Progenitor cell of endocrine pancreas (in vitro differentiated cells): ENCODE measurements around the gene PRR15L. TPM values are rescaled to one million over a fixed set of nuclear protein-coding genes. Genes with fewer than 3 reads are reported as not detected.

Source experiments
- DNase-seq: peaks from one replicate; pipeline ENCODE4 v3.0.0; 2021; ENCODE audit warnings: low spot score; ENCODE audit not compliant: unreplicated experiment
- H3K27ac Mint-ChIP-seq: 2 replicates; pipeline ENCODE4 v1.8.0; 2021; ENCODE audit warnings: mild to moderate bottlenecking, moderate library complexity, mixed read lengths
- H3K27me3 Mint-ChIP-seq: 2 replicates; pipeline ENCODE4 v1.8.0; 2021; ENCODE audit warnings: mixed read lengths
- H3K36me3 Mint-ChIP-seq: 2 replicates; pipeline ENCODE4 v1.8.0; 2022; ENCODE audit warnings: mixed read lengths; ENCODE audit not compliant: insufficient read depth
- H3K4me1 Mint-ChIP-seq: 2 replicates; pipeline ENCODE4 v1.8.0; 2021; ENCODE audit warnings: low read depth, mixed read lengths
- H3K4me3 Mint-ChIP-seq: 2 replicates; pipeline ENCODE4 v1.8.0; 2021; ENCODE audit warnings: low read depth, mild to moderate bottlenecking, moderate library complexity, mixed read lengths
- H3K9me3 Mint-ChIP-seq: 2 replicates; pipeline ENCODE4 v1.8.0; 2021; ENCODE audit warnings: low read depth, mixed read lengths
- CTCF ChIP-seq: fragments of 200-600 bp; sonication (generic); IDR thresholded peaks from one replicate; pipeline ENCODE4 v1.5.0; 2021; ENCODE audit warnings: antibody characterized with exemption, mild to moderate bottlenecking; ENCODE audit not compliant: unreplicated experiment
- total RNA-seq: library from RNA; stranded (reverse); gene quantifications from 2 replicates; pipeline ENCODE4 v1.2.1, GENCODE V29; 2021

PRR15L gene
- total RNA-seq, 1 donor from 2014 or later, result 36.1 TPM

- no peak for TF ChIP-seq CTCF
- peaks cover 9% of the 10 kb centered on the region for H3K36me3 Mint-ChIP-seq
- no peak for DNase-seq
- no peaks in the 10 kb centered on the region for H3K9me3 Mint-ChIP-seq
- H3K27ac Mint-ChIP-seq, result no peak overlapping the region
- no peaks in the 10 kb centered on the region for H3K27me3 Mint-ChIP-seq
- peaks cover 11% of the 10 kb centered on the region for H3K4me1 Mint-ChIP-seq
- H3K4me3 Mint-ChIP-seq, result no peak overlapping the region
Measured at GRCh38 chr17:47902039-47902744, 55.5 kb downstream of the PRR15L start.

Other genes with a start within 250 kb of the PRR15L start
- gene TBX21, start 224.6 kb downstream of the PRR15L start, total RNA-seq, result not detected in 2 replicates
- 20.5 and 26.2 TPM in 2 replicates for gene OSBPL7, start 136.1 kb downstream of the PRR15L start, total RNA-seq
- gene MRPL10, start 126.3 kb downstream of the PRR15L start, total RNA-seq, result 41.1 and 44.1 TPM in 2 replicates
- 1.3 and 1.7 TPM in 2 replicates for gene LRRC46, start 126.2 kb downstream of the PRR15L start, total RNA-seq
- 58.6 and 59.0 TPM in 2 replicates for gene SCRN2, start 116.6 kb downstream of the PRR15L start, total RNA-seq
- 0.74 and 1.1 TPM in 2 replicates for gene SP6, start 106.7 kb downstream of the PRR15L start, total RNA-seq
- gene SP2, start 61.6 kb downstream of the PRR15L start, total RNA-seq, result 16.0 and 18.6 TPM in 2 replicates
- 11.9 and 12.2 TPM in 2 replicates for gene PNPO, start 16.3 kb downstream of the PRR15L start, total RNA-seq
- gene CDK5RAP3, start 13.2 kb upstream of the PRR15L start, total RNA-seq, result 336 and 344 TPM in 2 replicates
- gene COPZ2, start 79.9 kb upstream of the PRR15L start, total RNA-seq, result 0.64 TPM in 1 of 2 replicates, not detected in the other
- 123 and 124 TPM in 2 replicates for gene NFE2L1, start 90.5 kb upstream of the PRR15L start, total RNA-seq
- 177 and 181 TPM in 2 replicates for gene CBX1, start 143.6 kb upstream of the PRR15L start, total RNA-seq
- 16.8 and 19.4 TPM in 2 replicates for gene SNX11, start 149.9 kb upstream of the PRR15L start, total RNA-seq